Endothelial cell of umbilical vein (primary cell): ENCODE measurements around the gene MYZAP. TPM values are rescaled to one million over a fixed set of nuclear protein-coding genes. Genes with fewer than 3 reads are reported as not detected.

Source experiments
- BruUV-seq: library from RNA; stranded (reverse); fragments of 400-500 nt; replicated peaks from 2 replicates; lab custom pipeline; 2021; lab: Mats Ljungman, UMichigan
- CTCF ChIA-PET: fragments of 300-600, 350-600 bp; sonication (Branson Sonifier 250); formaldehyde crosslinking; loops from one replicate; lab custom pipeline; 2021; ENCODE audit warnings: antibody characterized with exemption, inconsistent platforms; lab: Charles Lee
- POLR2A ChIA-PET: fragments of 300-600, 350-600 bp; sonication (Branson Sonifier 250); formaldehyde crosslinking; loops from one replicate; lab custom pipeline; 2021; ENCODE audit warnings: antibody characterized with exemption, inconsistent platforms; lab: Charles Lee
- DNase-seq: peaks from one replicate; pipeline ENCODE4 v3.0.0-alpha.2; 2011; ENCODE audit warnings: low read depth, low spot score
- FAIRE-seq: peaks from 2 replicates; lab custom pipeline; 2011; peaks lifted over from hg19 to GRCh38; lab: Jason Lieb, UNC
- H2AFZ ChIP-seq: 2 replicates; pipeline ENCODE4 v1.6.0; 2012; ENCODE audit warnings: low read depth, low read length, control low read depth, inconsistent platforms
- H3K27ac ChIP-seq: 2 replicates; pipeline ENCODE4 v1.5.1; 2011; ENCODE audit warnings: low read depth, mild to moderate bottlenecking, control low read depth, low read length, moderate library complexity; ENCODE audit not compliant: insufficient read depth
- H3K27me3 ChIP-seq, 2 experiments: 2 replicates each; pipeline versions ENCODE4 v1.6.0 to v1.6.1; 2011; ENCODE audit warnings: low read length in 2 of 2, mixed read lengths in 1 of 2; ENCODE audit not compliant: control insufficient read depth in 2 of 2, insufficient read depth in 2 of 2
- H3K36me3 ChIP-seq, 2 experiments: 2 replicates in 1 of 2; 3 replicates in 1 of 2; pipeline ENCODE4 v1.5.1; 2011; ENCODE audit warnings: low read length in 2 of 2, mild to moderate bottlenecking in 1 of 2, moderate library complexity in 1 of 2; ENCODE audit not compliant: control insufficient read depth in 2 of 2, insufficient read depth in 2 of 2; ENCODE audit errors: extremely low read depth in 1 of 2
- H3K4me1 ChIP-seq: 3 replicates; pipeline ENCODE4 v1.5.1; 2011; ENCODE audit warnings: mild to moderate bottlenecking, low read length; ENCODE audit not compliant: control insufficient read depth, insufficient read depth; ENCODE audit errors: extremely low read depth
- H3K4me2 ChIP-seq: 2 replicates; pipeline ENCODE4 v1.6.1; 2011; ENCODE audit warnings: low read length, control low read depth, mixed read lengths; ENCODE audit not compliant: insufficient read depth
- H3K4me3 ChIP-seq, 3 experiments: fragments of 200-600 bp in 1 of 3; sonication (generic), shearing (Covaris generic) in 1 of 3; replicated peaks in 1 of 3; 2 replicates each; pipeline ENCODE4 v1.5.1; 2011 to 2016; ENCODE audit warnings: control low read depth in 3 of 3, low read length in 3 of 3, mild to moderate bottlenecking in 2 of 3, inconsistent platforms in 1 of 3, low read depth in 1 of 3, moderate library complexity in 1 of 3; ENCODE audit not compliant: insufficient read depth in 1 of 3
- H3K79me2 ChIP-seq: 2 replicates; pipeline ENCODE4 v1.6.0; 2012; ENCODE audit warnings: low read length, inconsistent platforms; ENCODE audit not compliant: control insufficient read depth, insufficient read depth
- H3K9ac ChIP-seq: replicated peaks from 2 replicates; pipeline ENCODE3; 2011; ENCODE audit warnings: low read length, control low read depth; ENCODE audit not compliant: insufficient read depth; ENCODE audit errors: extremely low read depth
- H3K9me1 ChIP-seq: replicated peaks from 3 replicates; pipeline ENCODE4 v1.6.0; 2011; ENCODE audit warnings: mild to moderate bottlenecking, low read length; ENCODE audit not compliant: control insufficient read depth, insufficient read depth; ENCODE audit errors: extremely low read depth
- H3K9me3 ChIP-seq: replicated peaks from 2 replicates; pipeline ENCODE4 v1.5.1; 2012; ENCODE audit warnings: low read length, inconsistent platforms; ENCODE audit not compliant: control insufficient read depth, insufficient read depth
- H4K20me1 ChIP-seq: replicated peaks from 2 replicates; pipeline ENCODE3; 2011; ENCODE audit warnings: mild to moderate bottlenecking, low read length; ENCODE audit not compliant: control insufficient read depth, insufficient read depth; ENCODE audit errors: extremely low read depth
- CTCF ChIP-seq, 2 donors: IDR thresholded peaks; 1 replicate in 1 of 2; 2 replicates in 1 of 2; pipeline ENCODE4 v1.5.1; 2011; ENCODE audit warnings: low read length in 2 of 2, mild to moderate bottlenecking in 2 of 2, moderate library complexity in 2 of 2, control low read depth in 1 of 2, inconsistent platforms in 1 of 2, low read depth in 1 of 2; ENCODE audit not compliant: insufficient read depth in 1 of 2; ENCODE audit errors: extremely low read depth in 1 of 2
- EZH2 ChIP-seq: IDR thresholded peaks from 2 replicates; pipeline ENCODE4 v1.6.1; 2012; ENCODE audit warnings: borderline replicate concordance, low read depth, mild to moderate bottlenecking, moderate library complexity, low read length, inconsistent platforms; ENCODE audit not compliant: severe bottlenecking
- FOS ChIP-seq: IDR thresholded peaks from 2 replicates; pipeline ENCODE4 v1.6.1; 2011; ENCODE audit warnings: mild to moderate bottlenecking, low read length, moderate library complexity, borderline replicate concordance; ENCODE audit not compliant: insufficient read depth
- GATA2 ChIP-seq: IDR thresholded peaks from 2 replicates; pipeline ENCODE4 v1.7.0; 2011; ENCODE audit warnings: low read depth, mild to moderate bottlenecking, moderate library complexity, mixed read lengths, low read length; ENCODE audit not compliant: insufficient read length, insufficient read depth
- JUN ChIP-seq: IDR thresholded peaks from 2 replicates; pipeline ENCODE4 v1.6.1; 2011; ENCODE audit warnings: borderline replicate concordance, low read depth; ENCODE audit not compliant: insufficient read length, insufficient read depth
- MAX ChIP-seq: IDR thresholded peaks from 2 replicates; pipeline ENCODE4 v1.6.1; 2011; ENCODE audit not compliant: insufficient read depth, insufficient read length
- MYC ChIP-seq: IDR thresholded peaks from one replicate; pipeline ENCODE4 v1.6.1; 2011; ENCODE audit warnings: mild to moderate bottlenecking, low read depth, low read length
- POLR2A ChIP-seq: IDR thresholded peaks from 2 replicates; pipeline ENCODE4 v1.6.1; 2012; ENCODE audit warnings: low read depth, mild to moderate bottlenecking, control low read depth, low read length
- POLR2AphosphoS5 ChIP-seq: IDR thresholded peaks from 2 replicates; pipeline ENCODE4 v1.6.1; 2012; ENCODE audit warnings: low read depth, mild to moderate bottlenecking, control low read depth, low read length, moderate library complexity; ENCODE audit not compliant: insufficient read depth
- dilution Hi-C: fragments of 300-500 bp; cut with MboI; formaldehyde crosslinking; loops from one replicate; pipeline ENCODE4 v1.15.0; 2019; ENCODE audit warnings: low sequenced_read_pairs; ENCODE audit not compliant: extremely low pct_ligation_motif_present
- intact Hi-C: fragments of 100-400 bp; cut with micrococcal nuclease; formaldehyde crosslinking; loops from one replicate; pipeline ENCODE4 v1.10.0; 2022
- polyA plus RNA-seq, 4 experiments: library from polyadenylated mRNA; depleted of rRNA in 3 of 4; stranded (reverse) in 3 of 4; unstranded in 1 of 4; fragments of >200 nt; gene quantifications; 2 replicates each; pipeline versions ENCODE4 v1.2.1 to v1.2.3, GENCODE V29; 2011 to 2012; ENCODE audit warnings: missing spikeins in 1 of 4
- total RNA-seq: library from RNA; stranded (reverse); gene quantifications from 2 replicates; pipeline ENCODE4 v1.2.3, GENCODE V29; 2021

The MYZAP gene
- total and polyA plus RNA-seq, 2 donors (not counting 3 experiments of a cell fraction or from before 2014, with no cell fraction given) = 6.3 to 8.1 TPM

GRCh38 chr15:57703387-57703786 is 111.7 kb downstream of the MYZAP start:
- no peak overlapping the region for H3K9ac ChIP-seq
- TF ChIP-seq POLR2A (no peak), FOS (no peak), POLR2AphosphoS5 (no peak), GATA2 (no peak), JUN (no peak), EZH2 (no peak), CTCF (IDR thresholded peaks at IDR 0.05; ENCODE audit: extremely low read depth in 1 of 2, insufficient read depth in 1 of 2, low read depth in 1 of 2, low read length in 2 of 2) (no peak), MAX (no peak), MYC (no peak)
- peaks cover 13% of the 10 kb centered on the region for H3K4me1 ChIP-seq
- no TSS peak for BruUV-seq
- H3K4me3 ChIP-seq = no peak overlapping the region
- no peaks in the 10 kb centered on the region for H3K27me3 ChIP-seq
- dilution Hi-C loops (no loop called here), intact Hi-C loops (no loop called here)
- no peaks in the 10 kb centered on the region for H3K9me1 ChIP-seq
- H3K4me2 ChIP-seq = no peak overlapping the region
- CTCF ChIA-PET = no interaction called here
- peaks cover 16% of the 10 kb centered on the region for H3K79me2 ChIP-seq
- H3K27ac ChIP-seq = no peak overlapping the region
- DNase-seq (peak; percentile 24), FAIRE-seq (no peak)
- no peaks in the 10 kb centered on the region for H3K36me3 ChIP-seq
- no peaks in the 10 kb centered on the region for H3K9me3 ChIP-seq
- POLR2A ChIA-PET = no interaction called here
- no peaks in the 10 kb centered on the region for H4K20me1 ChIP-seq
- H2AFZ ChIP-seq = no peak overlapping the region
